ENCODE measurements around the gene SRXN1.

The SRXN1 gene

GRCh38 chr20:653110-653589 lies at the start of gene SRXN1:
Gene SRXN1, minus strand, starts transcription at chr20:653200. Its CDS starts 15 bp downstream, at chr20:653185.
- TF ChIP-seq CTCF (conservative IDR thresholded peaks at IDR 0.05): peak; percentile 92
- peak within 1 kb of the TSS; percentile 92 for H3K27ac ChIP-seq

GRCh38 chr20:701401-702129 lies 48.6 kb upstream of the SRXN1 start:
- no peak for TF ChIP-seq CTCF (conservative IDR thresholded peaks at IDR 0.05)

GRCh38 chr20:699811-700338 lies 46.9 kb upstream of the SRXN1 start:
- TF ChIP-seq CTCF (conservative IDR thresholded peaks at IDR 0.05): no peak

More at GRCh38 chr20:701401-702129, 48.6 kb upstream of the SRXN1 start:
- H3K27ac ChIP-seq: peak overlapping the region; percentile 79; the same call in 1 of the 2 replicates

GRCh38 chr20:699342-699741 lies 46.3 kb upstream of the SRXN1 start:
- no peak for TF ChIP-seq CTCF (conservative IDR thresholded peaks at IDR 0.05)
- peak overlapping the region; percentile 79 for H3K27ac ChIP-seq

More at GRCh38 chr20:699811-700338, 46.9 kb upstream of the SRXN1 start:
- peak overlapping the region; percentile 79 for H3K27ac ChIP-seq

GRCh38 chr20:698276-698675 lies 45.3 kb upstream of the SRXN1 start:
- H3K27ac ChIP-seq: peak overlapping the region; percentile 79; the same call in 1 of the 2 replicates
- no peak for TF ChIP-seq CTCF (conservative IDR thresholded peaks at IDR 0.05)

GRCh38 chr20:697826-698225 lies 44.8 kb upstream of the SRXN1 start:
- no peak overlapping the region; the same call in 1 of the 2 replicates for H3K27ac ChIP-seq

More at GRCh38 chr20:697826-698225, 44.8 kb upstream of the SRXN1 start:
- no peak for TF ChIP-seq CTCF (conservative IDR thresholded peaks at IDR 0.05)

Measured in VCaP (cell line).